Superior temporal gyrus (tissue), 1 donor: ENCODE data around the gene OR51L1.
A peak's percentile ranks its signal among the peaks of the same experiment; 100 is the strongest.
"Not testable (repeated sequence)": the region's sequence is repeated elsewhere in the genome, so short reads cannot be mapped to it uniquely, and the experiment has no call there.

ENCODE experiments used
- DNase-seq: peaks from one replicate; pipeline ENCODE4 v3.0.0-alpha.2; 2016; ENCODE audit errors: extremely low spot score

Gene OR51L1, protein sequence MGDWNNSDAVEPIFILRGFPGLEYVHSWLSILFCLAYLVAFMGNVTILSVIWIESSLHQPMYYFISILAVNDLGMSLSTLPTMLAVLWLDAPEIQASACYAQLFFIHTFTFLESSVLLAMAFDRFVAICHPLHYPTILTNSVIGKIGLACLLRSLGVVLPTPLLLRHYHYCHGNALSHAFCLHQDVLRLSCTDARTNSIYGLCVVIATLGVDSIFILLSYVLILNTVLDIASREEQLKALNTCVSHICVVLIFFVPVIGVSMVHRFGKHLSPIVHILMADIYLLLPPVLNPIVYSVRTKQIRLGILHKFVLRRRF

DNA sequence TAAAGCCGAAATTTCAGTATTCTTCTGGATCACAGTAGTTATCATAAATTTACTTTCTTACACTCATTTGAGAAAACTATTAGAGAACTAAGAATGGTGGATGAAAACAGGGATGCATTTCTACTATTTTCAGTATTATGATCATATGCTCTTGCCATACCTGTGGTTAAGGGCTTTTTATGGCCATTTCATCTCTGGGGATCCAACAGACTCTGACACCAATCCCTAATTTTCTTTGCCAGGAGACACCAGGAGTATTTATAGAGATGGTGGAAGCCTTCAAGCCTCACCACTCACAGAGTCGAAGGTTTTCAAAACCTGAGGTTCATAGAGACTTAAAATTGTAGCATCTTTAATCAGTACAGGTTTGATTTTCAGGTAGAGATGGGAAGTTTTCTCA is at the start of gene OR51L1:
Gene OR51L1, plus strand, starts transcription at position 301 of the 400 bp plus-strand sequence. CDS start 4,132 bp downstream, outside the sequence.
- no peak for DNase-seq

DNA sequence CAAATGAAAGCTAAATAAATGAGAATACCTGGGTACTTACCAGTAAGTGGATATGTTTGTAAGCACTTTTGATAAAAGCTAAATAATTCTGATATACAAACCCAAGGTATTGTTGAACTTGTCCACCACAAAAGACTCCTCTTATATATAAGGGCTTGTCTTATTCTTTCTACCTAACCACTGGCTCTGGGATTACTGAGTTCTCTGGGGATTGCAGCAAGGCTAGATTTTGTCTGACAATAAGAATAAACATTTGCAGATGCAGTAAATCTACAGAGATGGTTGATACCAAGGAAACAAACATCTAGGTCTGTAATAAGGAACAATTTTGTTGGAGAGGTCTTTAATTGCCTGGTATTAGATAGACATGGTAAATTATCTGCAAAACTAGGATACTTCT is 47.1 kb upstream of the OR51L1 start, which contains the start of gene OR51A4:
Gene OR51A4, minus strand, starts transcription at position 101 of the 400 bp plus-strand sequence. CDS start 505 bp downstream, outside the sequence.
- DNase-seq, result no peak

DNA sequence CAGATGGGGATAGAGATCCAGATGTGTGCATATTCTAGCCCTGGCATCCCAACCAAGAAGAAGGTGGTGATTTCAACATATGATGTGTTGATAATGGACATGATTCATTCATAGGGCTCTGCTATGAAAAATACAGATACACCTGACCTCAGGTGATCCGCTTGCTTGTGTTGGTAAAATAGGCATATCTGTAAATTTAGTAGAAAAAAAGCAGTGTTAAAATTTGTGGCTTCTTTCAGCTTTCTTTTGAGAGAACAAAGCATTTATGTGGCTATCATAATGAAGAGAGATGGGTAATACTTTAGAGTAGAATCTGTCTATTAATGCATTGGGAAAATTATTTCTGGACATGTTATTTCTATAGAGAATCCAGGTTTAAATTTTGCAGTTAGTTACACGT is 39.0 kb upstream of the OR51L1 start, which contains the start of gene OR51A2:
Gene OR51A2, minus strand, starts transcription at position 101 of the 400 bp plus-strand sequence. Its CDS starts 0 bp downstream, at position 101.
- DNase-seq, result not testable (repeated sequence)

DNA sequence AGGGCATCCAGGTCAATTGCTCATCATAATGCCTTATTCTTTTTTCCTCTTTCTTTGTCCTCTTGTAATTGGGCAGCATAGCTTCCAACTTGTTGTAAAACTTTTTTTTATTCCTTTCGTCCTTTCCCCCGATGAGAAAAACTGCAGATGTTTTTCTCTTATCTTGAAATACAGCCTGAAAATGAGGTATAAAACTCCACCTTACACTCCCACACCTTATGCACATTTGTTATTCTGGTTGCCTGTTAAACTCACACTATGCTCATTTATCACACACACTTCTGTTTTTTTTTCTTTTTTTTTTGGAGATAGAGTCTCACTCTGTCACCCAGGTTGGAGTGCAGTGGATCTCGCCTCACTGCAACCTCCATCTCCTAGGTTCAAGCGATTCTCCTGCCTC is 37.3 kb upstream of the OR51L1 start:
- DNase-seq, result no peak

DNA sequence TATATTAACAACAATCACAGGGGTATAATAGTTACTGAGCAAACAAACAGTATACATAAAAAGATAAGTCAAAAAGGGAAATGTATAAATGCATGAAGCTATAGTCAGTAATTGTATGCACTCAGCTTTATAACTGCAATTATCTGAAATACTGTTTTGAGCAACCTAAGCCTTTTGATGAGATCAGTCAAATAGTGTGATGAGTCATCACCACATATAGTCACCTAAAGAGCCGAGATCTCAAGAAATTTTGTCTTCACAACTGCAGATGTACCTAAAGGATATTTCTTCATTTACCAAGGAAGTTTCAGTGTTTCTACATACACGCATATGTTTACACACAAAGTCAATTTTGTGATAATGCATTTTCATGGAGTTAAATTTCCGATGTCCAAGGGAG is 33.8 kb upstream of the OR51L1 start:
- no peak for DNase-seq

DNA sequence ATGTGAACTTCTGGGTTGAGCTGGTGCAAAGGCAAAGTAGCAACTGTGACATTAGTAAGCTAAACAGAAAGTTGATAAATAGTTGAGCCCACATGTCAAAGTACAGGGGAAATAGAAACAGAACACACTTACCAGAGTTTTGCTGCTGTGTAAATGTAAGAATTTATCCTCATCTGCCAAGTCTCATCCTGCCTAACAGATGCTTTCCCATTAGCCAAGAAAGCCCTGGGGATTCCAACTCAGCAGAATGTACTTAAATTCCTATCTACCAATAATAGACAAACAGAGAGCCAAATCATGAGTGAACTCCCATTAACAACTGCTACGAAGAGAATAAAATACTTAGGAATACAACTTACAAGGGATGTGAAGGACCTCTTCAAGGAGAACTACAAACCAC is 31.8 kb upstream of the OR51L1 start:
- DNase-seq, result no peak

DNA sequence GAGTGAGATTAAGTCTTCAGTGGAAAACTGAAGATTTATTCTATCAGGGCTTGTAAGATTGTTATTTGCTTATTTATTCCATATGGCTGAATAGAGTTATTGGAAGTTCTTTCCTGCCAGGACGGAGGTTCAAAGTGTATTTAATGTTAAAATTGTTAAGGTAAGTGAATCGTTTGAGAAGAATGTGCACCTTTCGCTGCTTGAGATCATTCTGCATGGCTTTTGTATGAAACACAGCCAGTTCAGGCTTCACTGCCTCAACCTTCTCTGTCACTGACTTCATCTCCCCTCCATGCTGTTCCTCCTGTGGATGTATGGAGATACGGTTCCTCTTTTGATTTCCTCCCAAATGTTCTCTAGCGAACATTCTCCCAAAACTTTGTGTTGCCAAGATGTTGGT is 19.2 kb upstream of the OR51L1 start:
- DNase-seq, result no peak

DNA sequence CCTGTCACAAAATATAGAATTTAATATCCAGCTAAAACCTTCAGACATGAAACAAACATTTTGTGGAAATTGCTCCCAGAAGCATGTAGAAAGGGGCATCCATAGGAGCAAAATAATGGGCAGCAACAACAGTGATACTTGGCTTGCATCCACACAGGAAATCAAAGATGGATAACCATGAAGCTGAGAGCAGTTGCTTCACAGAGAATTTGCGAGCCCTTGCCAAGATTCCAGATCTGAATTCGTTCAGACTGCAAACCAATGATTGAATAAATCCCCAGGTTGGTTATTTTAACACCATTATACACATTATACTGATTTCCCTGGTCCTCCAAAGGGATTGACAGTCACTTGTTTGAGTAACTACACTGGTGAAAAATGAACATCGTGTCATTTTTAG is 15.6 kb upstream of the OR51L1 start:
- DNase-seq, result no peak

DNA sequence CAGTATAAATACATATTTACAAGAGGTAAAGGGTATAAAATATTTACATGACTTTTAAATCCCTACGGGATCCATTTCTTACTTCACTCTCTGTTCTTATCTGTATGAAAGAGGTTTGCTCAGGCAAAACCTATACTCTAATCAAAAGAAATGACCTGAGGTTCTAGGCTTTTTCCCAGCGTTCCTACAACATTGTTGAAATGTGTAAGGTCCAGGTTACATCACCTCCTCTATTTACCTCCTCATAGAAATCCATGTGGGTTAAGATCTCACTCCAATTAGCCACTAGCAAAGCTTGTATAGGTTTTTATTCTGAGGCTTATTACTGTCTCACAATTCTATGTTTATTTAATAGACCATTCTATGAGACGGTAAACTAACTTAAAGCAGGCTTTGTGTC is 12.0 kb upstream of the OR51L1 start:
- DNase-seq, result no peak

DNA sequence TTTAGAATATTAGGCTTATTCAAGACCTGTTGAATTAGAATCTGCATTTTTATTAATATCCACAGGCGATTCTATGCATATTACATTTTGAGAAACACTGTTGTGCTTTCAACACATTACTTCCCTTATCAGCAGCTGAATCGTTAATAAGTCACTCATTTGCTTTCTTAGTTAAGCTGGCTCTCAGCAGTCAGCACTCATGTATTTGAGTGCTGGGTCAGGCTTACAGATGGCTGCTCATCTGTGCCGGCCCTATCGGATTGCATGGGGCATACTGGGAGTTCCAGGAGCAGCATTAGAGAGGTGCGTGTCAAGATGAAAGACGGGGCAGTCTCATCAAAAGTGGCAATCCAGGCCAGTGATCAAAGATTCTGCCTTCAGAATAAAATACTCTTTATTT is 10.8 kb upstream of the OR51L1 start:
- no peak for DNase-seq

DNA sequence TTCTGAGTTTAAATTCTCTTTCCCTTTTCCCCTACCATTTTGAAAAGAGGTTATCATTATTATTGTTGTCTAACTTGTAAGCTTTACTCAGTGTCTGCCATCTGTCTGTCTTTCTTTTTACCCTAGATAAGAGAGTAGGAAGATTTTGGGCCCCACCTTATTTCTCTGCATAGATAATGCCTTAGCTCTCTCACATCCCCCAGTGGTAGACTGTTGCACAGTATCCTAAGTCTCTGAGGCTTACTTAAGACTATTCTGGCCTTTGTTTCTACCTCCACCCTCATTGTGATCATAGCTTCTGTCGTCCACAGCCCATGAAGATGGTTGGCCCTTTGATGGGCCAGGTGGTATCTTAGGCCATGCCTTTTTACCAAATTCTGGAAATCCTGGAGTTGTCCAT is 3.6 kb upstream of the OR51L1 start:
- DNase-seq, result no peak

DNA sequence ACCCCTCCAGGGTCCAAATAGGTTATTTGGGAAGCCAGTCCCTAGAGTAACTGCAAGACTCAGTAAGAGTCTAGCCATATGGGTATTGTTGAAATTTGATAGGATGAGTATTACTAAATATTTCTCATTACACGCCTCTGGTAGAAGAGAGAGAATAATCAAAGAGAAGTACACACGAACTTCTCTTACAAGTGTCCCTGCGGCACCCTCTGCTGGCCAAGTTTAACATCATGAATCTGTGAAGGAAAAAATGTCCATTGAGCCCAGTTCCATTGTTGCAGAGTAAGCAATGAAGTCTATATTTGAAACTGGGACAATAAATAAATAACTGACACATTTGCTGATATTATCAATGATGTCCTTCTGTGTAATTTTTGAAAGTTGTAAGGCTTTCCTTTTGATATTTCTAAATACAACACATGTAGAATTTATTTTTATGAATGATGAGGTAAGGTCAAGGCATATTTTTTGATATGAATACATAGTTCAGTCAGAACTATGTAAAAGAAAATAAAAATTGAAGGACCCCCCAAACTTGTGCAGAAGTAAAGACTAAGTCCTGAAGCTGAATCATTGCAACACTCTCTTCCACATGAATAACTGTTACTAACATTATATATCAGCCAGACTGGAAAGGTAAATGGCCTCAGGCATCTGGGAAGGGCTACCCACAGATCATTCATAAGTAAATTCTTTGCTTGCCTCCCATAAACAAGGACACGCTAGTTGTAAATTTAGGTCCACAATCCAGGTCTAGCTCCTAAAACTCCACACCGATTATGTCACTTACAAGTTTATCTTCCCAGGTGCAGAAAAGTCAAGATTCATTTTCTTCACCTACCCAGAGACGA is 10.0 kb downstream of the OR51L1 start:
- peak; percentile 79 for DNase-seq

DNA sequence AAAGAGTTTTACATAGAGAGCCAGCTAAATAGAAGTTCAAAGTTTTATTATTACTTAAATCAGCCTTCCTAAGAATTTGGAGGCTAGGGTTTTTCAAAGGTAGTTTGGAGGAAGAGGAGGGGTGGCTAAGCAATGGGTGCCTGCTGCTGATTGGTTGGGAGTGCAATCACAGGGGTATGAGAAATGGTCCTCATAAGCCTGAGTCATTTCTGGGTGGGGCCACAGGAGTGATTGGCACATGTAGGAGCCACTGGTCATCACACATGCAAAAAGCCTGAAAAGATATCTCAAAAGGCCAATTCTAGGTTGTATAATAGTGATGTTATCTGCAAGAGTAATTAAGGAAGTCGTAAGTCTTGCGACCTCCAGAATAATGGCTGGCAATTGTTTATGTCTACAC is 12.9 kb downstream of the OR51L1 start:
- DNase-seq, result no peak

DNA sequence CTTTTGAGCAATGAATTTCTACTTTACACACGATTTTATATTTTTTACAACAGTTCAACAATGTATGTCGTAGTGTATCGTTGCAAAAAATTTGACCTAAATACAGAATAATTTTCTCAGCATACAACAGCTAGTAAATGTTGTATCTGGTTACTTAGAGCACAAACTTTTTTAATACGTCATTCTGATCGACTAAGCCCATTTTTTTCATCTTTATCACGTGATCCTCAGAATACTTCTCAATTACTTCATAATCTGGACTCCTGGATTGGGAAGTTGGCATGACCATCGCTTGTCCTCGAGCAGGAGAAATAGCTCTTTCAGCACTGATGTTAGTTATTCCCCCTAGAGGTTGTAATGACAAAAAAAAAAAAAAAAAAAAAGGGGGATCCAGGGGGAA is 16.6 kb downstream of the OR51L1 start:
- no peak for DNase-seq

DNA sequence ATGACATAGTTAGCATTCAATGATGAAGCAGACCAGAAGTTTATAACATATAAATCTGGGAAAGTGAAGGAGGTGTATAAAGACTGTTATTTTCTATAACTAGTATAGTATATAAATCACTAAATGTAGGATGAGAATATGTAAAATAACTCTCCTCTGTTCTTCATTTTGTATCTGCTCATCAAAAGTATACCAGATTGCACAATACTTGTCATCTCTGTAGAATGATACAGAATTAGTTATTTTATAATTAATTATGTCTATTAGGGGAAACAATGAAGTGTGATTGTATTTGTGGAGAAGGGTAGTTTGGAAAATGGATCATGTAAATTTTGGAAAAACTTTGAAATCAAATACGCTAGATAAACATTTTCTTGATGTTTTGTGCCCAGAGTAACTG is 18.4 kb downstream of the OR51L1 start:
- DNase-seq, result no peak

DNA sequence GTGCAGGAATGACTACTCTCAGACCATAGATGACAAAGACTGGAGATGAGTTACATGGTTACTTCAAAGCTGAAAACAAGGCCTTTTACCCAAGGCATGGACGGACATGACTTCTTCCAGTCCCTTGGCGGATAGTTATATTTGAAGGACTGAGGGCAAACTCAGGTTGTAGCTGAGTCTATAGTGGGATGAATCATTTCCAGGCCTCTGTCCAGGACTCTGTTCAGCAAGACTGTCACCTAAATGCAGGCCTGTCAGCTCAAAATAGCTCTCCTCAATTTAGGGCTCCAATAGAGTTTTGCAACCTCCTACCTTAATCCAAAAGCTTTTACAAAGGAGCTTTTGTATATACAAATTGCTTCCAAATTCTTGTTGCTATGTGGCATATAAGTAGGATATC is 27.3 kb downstream of the OR51L1 start:
- no peak for DNase-seq

DNA sequence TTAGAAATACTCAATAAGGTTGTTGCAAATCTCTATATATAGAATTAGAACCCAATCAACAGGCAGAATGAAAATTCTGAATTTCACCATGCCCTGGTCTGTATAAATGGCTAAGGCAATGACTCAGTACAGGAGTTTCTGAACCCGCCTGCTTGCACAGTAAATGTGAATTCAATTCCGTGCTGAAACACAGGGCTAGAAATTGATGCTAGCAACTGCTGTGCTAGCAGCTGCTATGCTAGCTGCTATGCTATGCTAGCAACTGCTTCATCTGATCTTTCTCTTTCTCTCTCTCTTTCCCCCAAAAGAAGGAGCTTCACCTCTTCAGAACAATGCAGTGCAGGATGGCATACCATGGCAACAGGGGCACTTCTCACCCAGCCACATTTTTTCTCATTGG is 42.0 kb downstream of the OR51L1 start:
- no peak for DNase-seq

DNA sequence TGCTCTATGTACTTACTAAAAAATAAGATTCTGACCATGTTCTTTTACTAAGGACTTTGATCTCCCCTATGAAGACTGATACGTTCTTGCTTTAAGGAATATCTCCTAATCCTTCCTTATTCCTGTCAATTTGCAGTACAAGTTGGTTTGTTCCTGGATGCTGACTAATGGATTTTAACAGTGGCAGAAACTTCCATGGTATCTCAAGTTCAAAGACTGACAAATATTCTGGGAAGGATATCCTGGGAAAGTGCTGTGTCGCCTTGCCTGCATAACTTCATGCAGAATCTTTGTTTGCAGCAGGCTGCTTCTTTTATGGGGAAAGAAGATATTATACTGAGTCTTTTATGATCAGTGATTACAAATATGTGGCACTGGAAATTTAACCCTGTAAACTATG is 43.3 kb downstream of the OR51L1 start:
- no peak for DNase-seq

DNA sequence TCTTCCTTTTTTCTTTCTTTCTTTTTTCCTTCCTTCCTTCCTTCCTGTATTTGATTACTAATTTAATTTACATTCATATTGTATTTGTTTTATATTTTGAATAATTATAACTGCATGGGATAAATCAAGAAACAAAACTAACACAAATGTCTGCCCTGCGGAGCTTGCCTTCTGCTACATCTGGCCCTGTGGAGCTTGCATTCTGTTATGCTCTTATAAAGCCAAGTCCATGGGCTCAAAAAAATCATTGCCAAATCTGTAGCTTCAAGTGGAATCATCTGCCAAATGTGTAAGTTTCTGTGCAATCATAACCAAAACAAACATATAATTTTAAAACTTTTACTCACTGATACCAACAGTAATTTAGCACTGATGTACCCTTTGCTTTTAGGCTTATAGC is 43.7 kb downstream of the OR51L1 start:
- no peak for DNase-seq

DNA sequence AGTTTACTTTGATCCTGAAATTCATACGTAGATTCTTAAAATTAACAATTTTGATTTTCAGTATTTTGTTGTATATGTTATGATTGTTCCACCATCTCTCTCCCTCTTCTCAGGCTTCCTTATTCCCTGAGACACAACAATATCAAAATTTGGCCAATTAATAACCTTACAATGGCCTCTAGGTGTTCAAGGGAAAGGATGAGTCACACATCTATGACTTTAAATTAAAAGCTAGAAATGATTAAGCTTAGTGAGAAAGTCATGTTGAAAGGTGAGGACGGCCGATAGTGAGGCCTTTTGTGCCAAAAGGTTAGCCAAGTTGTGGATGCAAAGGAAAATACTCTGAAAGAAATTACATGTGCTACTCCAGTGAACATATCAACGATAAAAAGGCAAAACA is 46.2 kb downstream of the OR51L1 start:
- no peak for DNase-seq

DNA sequence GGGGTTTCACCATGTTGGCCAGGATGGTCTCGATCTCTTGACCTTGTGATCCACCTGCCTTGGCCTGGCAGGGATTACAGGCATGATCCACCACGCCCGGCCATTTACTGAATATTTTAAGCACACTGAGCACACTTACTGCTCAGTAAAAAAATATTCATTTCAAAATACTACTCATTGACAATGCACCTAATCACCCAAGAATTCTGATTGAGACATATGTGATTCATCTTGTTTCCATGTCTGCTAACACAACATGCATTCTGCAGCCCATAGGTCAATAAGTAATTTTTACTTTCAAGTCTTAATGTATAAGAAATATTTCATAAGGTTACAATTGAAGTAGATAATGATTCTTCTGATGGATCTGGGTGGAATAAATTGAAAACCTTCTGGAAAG is 47.4 kb downstream of the OR51L1 start:
- no peak for DNase-seq

DNA sequence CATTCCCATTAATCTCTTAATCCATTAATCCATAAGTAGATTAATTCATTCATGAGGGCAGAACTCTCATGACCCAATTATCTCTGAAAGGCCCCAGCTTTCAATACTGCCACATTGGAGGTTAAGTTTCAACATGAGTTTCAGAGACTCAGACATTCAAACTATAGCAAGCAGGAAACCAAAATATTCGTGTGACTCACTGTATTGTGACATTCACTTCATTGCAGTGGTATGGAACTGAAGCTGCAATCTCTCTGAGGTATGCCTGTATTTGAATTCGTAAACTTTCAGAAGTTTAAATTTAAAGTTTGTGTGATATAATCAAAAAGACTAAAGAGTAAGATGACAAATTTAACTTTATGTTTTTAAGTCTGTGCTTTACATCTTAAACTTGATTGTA is 48.7 kb downstream of the OR51L1 start:
- DNase-seq, result no peak

DNA sequence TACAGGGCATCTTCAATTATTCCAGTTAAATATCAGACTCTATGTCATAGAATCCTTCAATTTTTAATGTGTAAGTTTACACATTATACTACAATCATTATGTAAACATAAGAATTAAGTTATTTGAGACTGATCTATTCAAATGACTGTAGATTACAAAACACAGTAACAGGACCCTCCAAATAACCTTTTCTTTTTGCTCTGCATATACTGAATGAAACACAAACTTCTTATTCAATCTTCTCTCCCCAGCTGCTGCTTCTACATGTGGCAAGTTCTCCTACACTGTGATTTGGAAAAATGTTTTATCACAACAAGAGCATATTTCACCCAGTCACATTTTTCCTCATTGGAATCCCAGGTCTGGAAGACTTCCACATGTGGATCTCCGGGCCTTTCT is 51.6 kb downstream of the OR51L1 start, which contains the start of gene OR52J3:
Gene OR52J3, plus strand, starts transcription at position 301 of the 400 bp plus-strand sequence. Its CDS starts 0 bp downstream, at position 301.
- DNase-seq, result no peak
